GM18868 (cell line): ENCODE results near the gene SLC18A2.

ENCODE experiments used
- ATAC-seq: cut with Tn5 transposase; IDR thresholded peaks from one replicate; pipeline ENCODE4 v1.9.1; 2021; ENCODE audit warnings: mild to moderate bottlenecking, moderate library complexity; ENCODE audit not compliant: unreplicated experiment

The SLC18A2 gene

DNA sequence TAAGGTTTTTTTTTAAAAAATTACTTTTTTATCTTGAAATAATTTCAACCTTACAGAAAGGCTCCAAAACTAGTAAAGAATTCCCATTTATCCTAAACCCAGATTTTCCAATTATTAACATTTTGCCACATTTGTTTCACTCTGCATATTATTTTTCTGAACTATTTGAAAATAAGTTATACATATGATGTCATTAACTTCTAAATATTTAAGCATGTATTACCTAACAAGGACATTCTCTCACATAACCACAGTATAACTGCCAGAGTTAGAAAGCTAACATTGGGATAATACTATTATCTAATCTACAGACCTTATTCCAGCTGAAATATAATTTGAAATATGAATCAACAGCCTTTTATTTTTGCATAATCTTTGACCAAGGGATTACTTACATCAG lies 65.8 kb downstream of the SLC18A2 start:
- ATAC-seq: no peak

DNA sequence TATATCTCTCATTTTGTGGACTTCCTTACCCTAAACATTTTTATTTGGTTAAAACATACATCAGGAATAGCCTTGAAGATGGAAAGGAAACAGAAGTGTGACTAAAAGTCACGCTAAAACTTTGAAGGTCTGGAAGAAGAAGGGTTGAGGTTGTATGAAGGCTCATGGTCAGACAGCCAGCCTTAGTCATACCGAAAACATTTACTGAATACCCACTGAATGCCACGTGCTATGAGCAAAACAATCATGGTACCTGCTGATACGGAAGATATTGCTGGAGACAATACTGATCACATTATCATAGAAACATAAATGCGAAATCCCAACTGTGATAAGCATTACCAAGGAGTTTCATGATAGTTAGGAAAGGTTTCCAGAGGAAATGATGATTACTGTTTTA lies 70.3 kb downstream of the SLC18A2 start:
- no peak for ATAC-seq

DNA sequence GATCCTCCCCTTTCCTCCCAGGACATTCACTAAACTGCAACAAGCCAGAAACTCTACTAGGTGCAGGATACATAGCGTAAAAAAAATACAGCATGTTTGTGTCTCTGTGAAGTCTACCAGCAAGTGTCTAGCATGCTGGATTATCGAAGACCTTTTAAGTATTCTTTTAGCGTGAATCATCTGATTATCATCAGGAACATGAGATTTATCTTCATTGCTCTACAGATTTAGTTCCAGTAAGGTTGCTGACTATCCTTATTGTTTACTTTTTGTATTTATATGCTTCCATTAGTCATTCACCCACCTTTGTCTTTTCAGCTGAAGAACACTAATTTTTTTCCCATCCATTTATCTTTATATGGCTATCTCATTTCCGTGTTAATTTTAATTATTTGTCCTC lies 71.5 kb downstream of the SLC18A2 start:
- ATAC-seq: no peak

DNA sequence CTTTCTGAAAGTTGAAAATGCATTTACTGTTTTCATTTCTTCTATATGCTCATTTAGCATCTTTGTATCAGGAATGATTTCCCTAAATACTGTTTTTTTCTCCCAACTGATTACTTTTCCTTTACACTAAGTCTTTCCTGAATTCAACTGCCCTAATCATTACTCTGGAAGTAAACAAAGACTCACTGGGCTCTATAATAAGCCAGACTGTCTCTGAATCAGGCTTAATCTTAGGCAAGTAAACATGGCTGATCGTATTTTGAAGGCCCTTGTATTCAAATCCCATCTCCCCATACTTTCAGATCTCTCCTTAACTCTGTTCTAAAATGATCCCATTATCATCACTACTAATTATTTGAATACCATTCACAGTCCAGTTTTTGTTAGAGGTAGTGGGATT lies 72.7 kb downstream of the SLC18A2 start:
- no peak for ATAC-seq

DNA sequence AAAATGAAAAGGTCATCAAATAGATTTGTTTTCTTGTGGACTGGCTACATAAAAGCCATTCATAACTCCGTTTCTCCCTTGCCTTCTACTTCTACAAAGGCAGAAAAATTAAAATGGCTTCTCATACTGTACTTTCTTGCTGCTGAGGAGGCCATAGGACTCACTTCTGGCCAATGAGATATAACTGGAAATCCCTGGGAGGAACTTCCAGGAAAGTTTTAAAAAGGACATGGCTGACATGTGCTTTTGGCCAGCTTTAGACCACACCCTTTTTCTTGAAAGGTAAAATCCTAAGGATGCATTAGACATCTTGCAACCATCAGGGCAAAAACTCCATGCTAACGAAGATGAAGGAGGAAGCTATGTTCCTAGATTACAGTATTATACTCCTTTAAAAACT lies 75.8 kb downstream of the SLC18A2 start:
- ATAC-seq: no peak

DNA sequence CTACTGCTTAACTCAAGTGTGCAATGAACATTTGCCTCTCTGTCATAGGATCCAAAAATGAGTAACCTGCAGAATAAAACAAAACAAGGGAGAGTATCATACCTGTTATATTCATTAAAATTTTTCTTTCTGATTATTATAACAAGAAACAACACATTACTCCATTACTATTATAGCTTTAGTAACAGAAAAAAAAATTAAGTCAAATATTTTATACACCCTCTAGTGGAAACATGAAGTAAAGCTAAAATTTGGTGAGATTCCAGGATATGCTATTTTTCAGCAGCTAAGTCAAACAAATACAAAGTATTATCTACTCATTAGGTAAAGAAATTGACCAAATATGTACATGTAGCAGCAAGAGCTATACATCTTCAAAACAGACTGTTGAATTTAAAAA lies 78.0 kb downstream of the SLC18A2 start:
- ATAC-seq: no peak

DNA sequence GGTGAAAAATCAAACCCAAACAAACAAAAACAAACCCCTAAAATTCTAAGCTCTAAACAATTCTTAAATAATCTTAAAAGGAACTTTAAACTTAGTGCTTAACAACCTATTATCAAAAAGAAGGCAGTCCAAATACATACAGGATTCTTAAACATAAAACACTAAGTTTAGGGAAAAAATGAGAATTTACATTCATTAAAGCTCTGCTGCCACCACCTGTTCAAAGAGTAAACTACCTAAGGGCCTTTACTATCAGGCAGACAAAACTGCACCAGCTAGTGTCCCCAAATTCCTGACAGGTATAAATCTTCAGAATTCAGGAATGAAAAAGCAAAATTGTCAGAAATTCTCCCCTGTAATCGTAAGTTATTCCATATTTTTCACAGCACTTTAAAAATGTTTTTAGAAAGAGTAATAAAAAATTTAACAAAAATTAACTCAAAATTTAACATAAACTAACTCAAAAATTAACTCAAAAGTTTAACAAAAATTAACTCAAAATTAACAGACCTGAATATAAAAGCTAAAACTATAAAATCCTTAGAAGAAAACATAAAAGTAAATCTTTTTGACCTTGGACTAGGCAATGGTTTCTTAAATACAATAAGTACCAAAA lies 79.2 kb downstream of the SLC18A2 start:
- no peak for ATAC-seq

DNA sequence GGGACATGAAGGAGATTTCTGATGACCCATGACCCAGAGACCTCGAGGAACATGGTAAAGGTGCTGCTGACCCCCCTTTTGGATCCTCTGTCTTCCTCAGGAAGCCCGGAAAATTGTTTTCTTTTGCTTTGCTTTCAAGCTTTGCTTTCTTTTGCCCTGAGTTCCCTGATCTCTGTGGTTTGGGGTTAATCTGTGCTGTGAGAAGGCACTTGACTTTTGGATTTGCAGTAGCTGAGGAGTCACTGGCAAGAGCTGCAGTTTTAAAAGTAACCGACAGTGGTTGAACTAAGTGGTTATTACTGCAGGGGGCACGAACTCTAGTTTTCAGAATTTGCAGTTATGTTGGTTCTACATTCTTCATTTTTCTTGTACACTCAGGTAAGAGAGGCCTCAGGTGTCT lies 81.3 kb downstream of the SLC18A2 start:
- no peak for ATAC-seq

DNA sequence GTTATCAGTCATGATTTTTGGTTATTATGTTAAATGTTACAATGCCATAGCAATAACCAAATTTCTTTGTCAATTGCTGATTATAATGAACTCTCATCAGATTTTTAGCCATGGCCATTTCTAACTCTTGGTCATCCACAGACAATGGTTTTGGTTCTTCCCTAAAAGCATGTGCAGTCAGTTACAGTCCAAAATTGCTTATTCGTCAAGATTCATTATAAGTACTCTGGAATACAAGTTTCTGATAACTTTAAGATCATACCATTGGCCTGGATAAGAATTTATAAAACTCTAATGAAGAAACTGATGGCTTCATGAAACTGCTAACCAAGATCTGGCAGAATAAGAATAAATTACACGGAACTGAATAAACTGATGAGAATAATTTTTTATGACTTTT lies 83.5 kb downstream of the SLC18A2 start:
- ATAC-seq: no peak

DNA sequence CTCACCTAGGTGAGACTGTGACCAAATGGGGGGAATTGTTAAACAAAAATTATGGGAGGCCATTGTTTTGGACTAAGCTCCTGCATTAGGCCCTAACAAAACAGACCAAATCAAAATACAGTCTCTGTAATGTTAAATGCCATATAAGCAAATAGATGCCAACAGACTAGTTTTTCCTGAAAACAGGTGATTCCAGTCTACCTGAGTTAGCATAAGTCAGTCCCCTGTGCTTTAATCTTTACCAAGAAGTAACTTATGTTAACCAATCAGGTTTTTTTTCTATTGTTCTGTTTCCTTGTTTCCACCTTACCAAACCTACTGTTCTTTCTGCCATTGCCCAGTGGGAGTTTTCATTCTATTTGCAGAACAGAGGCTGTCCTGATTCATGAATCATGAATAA lies 86.3 kb downstream of the SLC18A2 start:
- ATAC-seq: no peak
